HEK293 (cell line): ENCODE measurements around the gene TRMT1L.

Experiments used
- CTCF ChIA-PET: fragments of 350-600 bp; formaldehyde crosslinking; extraction: SDS; loops from one replicate; lab custom pipeline; 2021; ENCODE audit warnings: antibody characterized with exemption; lab: Yijun Ruan, JAX
- POLR2A ChIA-PET: fragments of 300-600 bp; formaldehyde crosslinking; extraction: SDS; loops from one replicate; lab custom pipeline; 2020; ENCODE audit warnings: antibody characterized with exemption, inconsistent platforms; lab: Yijun Ruan, JAX
- H3K27ac ChIP-seq: fragments of 200-500 bp; sonication (Bioruptor generic); 2 replicates; pipeline ENCODE4 v1.5.1; 2014; ENCODE audit warnings: low read depth, low read length, control low read depth, inconsistent platforms; ENCODE audit errors: extremely low read depth
- H3K36me3 ChIP-seq, 2 experiments: fragments of 200-500 bp in 1 of 2; sonication (Bioruptor generic) in 1 of 2; 1 replicate in 1 of 2; 2 replicates in 1 of 2; pipeline ENCODE4 v1.5.1; 2014 to 2017; ENCODE audit warnings: inconsistent platforms in 2 of 2, low read length in 2 of 2; ENCODE audit not compliant: control insufficient read depth in 2 of 2, insufficient read depth in 1 of 2
- H3K4me1 ChIP-seq: fragments of 200-500 bp; sonication (Bioruptor generic); 2 replicates; pipeline ENCODE4 v1.5.1; 2014; ENCODE audit warnings: mild to moderate bottlenecking, low read length, inconsistent platforms; ENCODE audit not compliant: control insufficient read depth, insufficient read depth
- H3K4me3 ChIP-seq: 2 replicates; pipeline ENCODE4 v1.5.1; 2011; ENCODE audit warnings: low read depth, mild to moderate bottlenecking, control low read depth, low read length, moderate library complexity
- H3K9me3 ChIP-seq: fragments of 200-500 bp; sonication (Bioruptor generic); 2 replicates; pipeline ENCODE4 v1.5.1; 2014; ENCODE audit warnings: low read depth, low read length, inconsistent platforms; ENCODE audit not compliant: control insufficient read depth, insufficient read depth
- BCL11A ChIP-seq: fragments of 450-650 bp; formaldehyde crosslinking; IDR thresholded peaks from 2 replicates; pipeline ENCODE4 v1.5.1; 2016; ENCODE audit warnings: low read depth, missing biosample characterization, missing genetic modification characterization
- FEZF1 ChIP-seq: fragments of 450-650 bp; formaldehyde crosslinking; IDR thresholded peaks from 2 replicates; pipeline ENCODE4 v1.5.1; 2016; ENCODE audit warnings: missing biosample characterization, missing genetic modification characterization
- GLI2 ChIP-seq: fragments of 450-650 bp; formaldehyde crosslinking; IDR thresholded peaks from 2 replicates; pipeline ENCODE4; 2017; ENCODE audit warnings: missing biosample characterization, missing genetic modification characterization, low read depth, borderline replicate concordance
- OVOL3 ChIP-seq: fragments of 450-650 bp; formaldehyde crosslinking; IDR thresholded peaks from 2 replicates; pipeline ENCODE4 v1.5.1; 2016; ENCODE audit warnings: missing biosample characterization, missing genetic modification characterization
- ZBTB44 ChIP-seq: fragments of 450-650 bp; IDR thresholded peaks from 2 replicates; pipeline ENCODE4 v1.5.1; 2018; ENCODE audit warnings: missing biosample characterization, mild to moderate bottlenecking, missing genetic modification characterization
- ZBTB48 ChIP-seq: fragments of 450-650 bp; formaldehyde crosslinking; IDR thresholded peaks from 2 replicates; pipeline ENCODE4 v1.5.1; 2016; ENCODE audit warnings: missing biosample characterization, missing genetic modification characterization
- ZNF146 ChIP-seq: fragments of 450-650 bp; formaldehyde crosslinking; IDR thresholded peaks from 2 replicates; pipeline ENCODE4 v1.5.1; 2016; ENCODE audit warnings: missing biosample characterization, missing genetic modification characterization
- ZNF155 ChIP-seq: fragments of 450-650 bp; formaldehyde crosslinking; IDR thresholded peaks from 2 replicates; pipeline ENCODE4 v1.5.1; 2016; ENCODE audit warnings: missing biosample characterization, missing genetic modification characterization
- ZNF184 ChIP-seq: fragments of 450-650 bp; IDR thresholded peaks from 2 replicates; pipeline ENCODE4 v1.5.1; 2018; ENCODE audit warnings: missing biosample characterization, mild to moderate bottlenecking, missing genetic modification characterization
- ZNF335 ChIP-seq: fragments of 450-650 bp; formaldehyde crosslinking; conservative IDR thresholded peaks from 2 replicates; pipeline ENCODE4 v1.5.1; 2016; ENCODE audit warnings: missing biosample characterization, missing genetic modification characterization
- ZNF37A ChIP-seq: fragments of 450-650 bp; IDR thresholded peaks from 2 replicates; pipeline ENCODE4 v1.5.1; 2018; ENCODE audit warnings: missing biosample characterization, missing genetic modification characterization
- ZNF48 ChIP-seq: fragments of 450-650 bp; formaldehyde crosslinking; IDR thresholded peaks from 2 replicates; pipeline ENCODE4 v1.5.1; 2016; ENCODE audit warnings: missing biosample characterization, missing genetic modification characterization
- ZNF488 ChIP-seq: fragments of 450-650 bp; formaldehyde crosslinking; IDR thresholded peaks from 2 replicates; pipeline ENCODE4 v1.5.1; 2016; ENCODE audit warnings: missing biosample characterization, missing genetic modification characterization
- ZNF561 ChIP-seq: fragments of 450-650 bp; IDR thresholded peaks from 2 replicates; pipeline ENCODE4 v1.5.1; 2018; ENCODE audit warnings: missing biosample characterization, missing genetic modification characterization, borderline replicate concordance
- ZNF571 ChIP-seq: fragments of 450-650 bp; formaldehyde crosslinking; IDR thresholded peaks from 2 replicates; pipeline ENCODE4 v1.5.0; 2017; ENCODE audit warnings: missing biosample characterization, missing genetic modification characterization
- ZNF600 ChIP-seq: fragments of 450-650 bp; formaldehyde crosslinking; IDR thresholded peaks from 2 replicates; pipeline ENCODE4 v1.5.1; 2016; ENCODE audit warnings: missing biosample characterization, missing genetic modification characterization
- ZNF623 ChIP-seq: fragments of 450-650 bp; formaldehyde crosslinking; IDR thresholded peaks from 2 replicates; pipeline ENCODE4 v1.5.1; 2016; ENCODE audit warnings: missing biosample characterization, missing genetic modification characterization
- ZNF658 ChIP-seq: fragments of 450-650 bp; formaldehyde crosslinking; IDR thresholded peaks from 2 replicates; pipeline ENCODE4; 2016; ENCODE audit warnings: missing biosample characterization, missing genetic modification characterization
- ZNF660 ChIP-seq: fragments of 450-650 bp; IDR thresholded peaks from 2 replicates; pipeline ENCODE4 v1.5.1; 2018; ENCODE audit warnings: missing biosample characterization, mild to moderate bottlenecking, missing genetic modification characterization
- ZSCAN30 ChIP-seq: fragments of 450-650 bp; IDR thresholded peaks from 2 replicates; pipeline ENCODE4 v1.5.1; 2018; ENCODE audit warnings: missing biosample characterization, mild to moderate bottlenecking, missing genetic modification characterization, moderate library complexity
- TF ChIP-seq, protein P1 (sequence below): fragments of 450-650 bp; formaldehyde crosslinking; IDR thresholded peaks from 2 replicates; pipeline ENCODE4 v1.5.1; 2016; ENCODE audit warnings: missing biosample characterization, missing genetic modification characterization
- TF ChIP-seq, protein P2 (sequence below): fragments of 450-650 bp; formaldehyde crosslinking; IDR thresholded peaks from 2 replicates; pipeline ENCODE4 v1.5.1; 2017; ENCODE audit warnings: missing biosample characterization, missing genetic modification characterization
- TF ChIP-seq, protein P3 (sequence below): fragments of 450-650 bp; formaldehyde crosslinking; conservative IDR thresholded peaks from 2 replicates; pipeline ENCODE4 v1.5.1; 2016; ENCODE audit warnings: low read depth, missing biosample characterization, missing genetic modification characterization

Gene TRMT1L

GRCh38 chr1:185158800-185159199, 2.0 kb upstream of the TRMT1L start:
- Histone ChIP-seq H3K27ac (no peak overlapping the region), H3K4me3 (no peak overlapping the region), H3K9me3 (no peaks in the 10 kb centered on the region), H3K4me1 (no peaks in the 10 kb centered on the region), H3K36me3 (no peaks in the 10 kb centered on the region)
- TF ChIP-seq ZNF571 (peak; percentile 57; the same call in 1 of the 2 replicates), ZNF623 (no peak), ZNF561 (tag by site-specific recombination) (0 out of 2 replicates have a peak, but pooled peaks have one; percentile 24), ZNF600 (tag by site-specific recombination) (0 out of 2 replicates have a peak, but pooled peaks have one; percentile 34), ZNF146 (tag by site-specific recombination) (no peak), ZNF660 (tag by site-specific recombination) (peak; percentile 83), ZBTB44 (peak; percentile 52; the same call in 1 of the 2 replicates), ZNF155 (no peak), ZNF184 (0 out of 2 replicates have a peak, but pooled peaks have one; percentile 56), ZNF37A (tag by site-specific recombination) (0 out of 2 replicates have a peak, but pooled peaks have one; percentile 13), BCL11A (tag by site-specific recombination) (no peak), ZNF658 (tag by site-specific recombination) (no peak), ZBTB48 (tag by site-specific recombination) (0 out of 2 replicates have a peak, but pooled peaks have one; percentile 30)
- TF ChIP-seq, protein P1, sequence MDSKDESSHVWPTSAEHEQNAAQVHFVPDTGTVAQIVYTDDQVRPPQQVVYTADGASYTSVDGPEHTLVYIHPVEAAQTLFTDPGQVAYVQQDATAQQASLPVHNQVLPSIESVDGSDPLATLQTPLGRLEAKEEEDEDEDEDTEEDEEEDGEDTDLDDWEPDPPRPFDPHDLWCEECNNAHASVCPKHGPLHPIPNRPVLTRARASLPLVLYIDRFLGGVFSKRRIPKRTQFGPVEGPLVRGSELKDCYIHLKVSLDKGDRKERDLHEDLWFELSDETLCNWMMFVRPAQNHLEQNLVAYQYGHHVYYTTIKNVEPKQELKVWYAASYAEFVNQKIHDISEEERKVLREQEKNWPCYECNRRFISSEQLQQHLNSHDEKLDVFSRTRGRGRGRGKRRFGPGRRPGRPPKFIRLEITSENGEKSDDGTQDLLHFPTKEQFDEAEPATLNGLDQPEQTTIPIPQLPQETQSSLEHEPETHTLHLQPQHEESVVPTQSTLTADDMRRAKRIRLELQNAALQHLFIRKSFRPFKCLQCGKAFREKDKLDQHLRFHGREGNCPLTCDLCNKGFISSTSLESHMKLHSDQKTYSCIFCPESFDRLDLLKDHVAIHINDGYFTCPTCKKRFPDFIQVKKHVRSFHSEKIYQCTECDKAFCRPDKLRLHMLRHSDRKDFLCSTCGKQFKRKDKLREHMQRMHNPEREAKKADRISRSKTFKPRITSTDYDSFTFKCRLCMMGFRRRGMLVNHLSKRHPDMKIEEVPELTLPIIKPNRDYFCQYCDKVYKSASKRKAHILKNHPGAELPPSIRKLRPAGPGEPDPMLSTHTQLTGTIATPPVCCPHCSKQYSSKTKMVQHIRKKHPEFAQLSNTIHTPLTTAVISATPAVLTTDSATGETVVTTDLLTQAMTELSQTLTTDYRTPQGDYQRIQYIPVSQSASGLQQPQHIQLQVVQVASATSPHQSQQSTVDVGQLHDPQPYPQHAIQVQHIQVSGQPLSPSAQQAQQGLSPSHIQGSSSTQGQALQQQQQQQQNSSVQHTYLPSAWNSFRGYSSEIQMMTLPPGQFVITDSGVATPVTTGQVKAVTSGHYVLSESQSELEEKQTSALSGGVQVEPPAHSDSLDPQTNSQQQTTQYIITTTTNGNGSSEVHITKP (tag by site-specific recombination) = peak; percentile 55; the same call in 1 of the 2 replicates
- TF ChIP-seq, protein P2, sequence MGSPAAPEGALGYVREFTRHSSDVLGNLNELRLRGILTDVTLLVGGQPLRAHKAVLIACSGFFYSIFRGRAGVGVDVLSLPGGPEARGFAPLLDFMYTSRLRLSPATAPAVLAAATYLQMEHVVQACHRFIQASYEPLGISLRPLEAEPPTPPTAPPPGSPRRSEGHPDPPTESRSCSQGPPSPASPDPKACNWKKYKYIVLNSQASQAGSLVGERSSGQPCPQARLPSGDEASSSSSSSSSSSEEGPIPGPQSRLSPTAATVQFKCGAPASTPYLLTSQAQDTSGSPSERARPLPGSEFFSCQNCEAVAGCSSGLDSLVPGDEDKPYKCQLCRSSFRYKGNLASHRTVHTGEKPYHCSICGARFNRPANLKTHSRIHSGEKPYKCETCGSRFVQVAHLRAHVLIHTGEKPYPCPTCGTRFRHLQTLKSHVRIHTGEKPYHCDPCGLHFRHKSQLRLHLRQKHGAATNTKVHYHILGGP (tag by site-specific recombination) = peak; percentile 66
- ChIA-PET CTCF (interaction anchor here (0.6 to 6.2 kb wide), 5 partner anchors 11 to 537 kb away, joined by 3 to 64 read pairs (median 3); no protein-coding TSS in a partner anchor), POLR2A (interaction anchor here (0.6 kb wide), 1 partner anchor 118 kb away, joined by 3 read pairs; no protein-coding TSS in a partner anchor)

GRCh38 chr1:185157599-185158412, 1.1 kb upstream of the TRMT1L start:
- POLR2A ChIA-PET = interaction anchor here (1.0 to 1.6 kb wide), 3 partner anchors 13 to 402 kb away, joined by 3 to 8 read pairs (median 4); no protein-coding TSS in a partner anchor
- Histone ChIP-seq H3K36me3 (no peaks in the 10 kb centered on the region), H3K4me3 (peak overlapping the region; percentile 67), H3K27ac (peak overlapping the region; percentile 55; the same call in 1 of the 2 replicates), H3K9me3 (no peaks in the 10 kb centered on the region), H3K4me1 (no peaks in the 10 kb centered on the region)
- CTCF ChIA-PET = interaction anchor here (0.7 to 6.2 kb wide), 5 partner anchors 10 to 523 kb away, joined by 3 to 64 read pairs (median 3); no protein-coding TSS in a partner anchor
- TF ChIP-seq ZNF335 (tag by site-specific recombination) (peak; percentile 93), OVOL3 (tag by site-specific recombination) (no peak), FEZF1 (tag by site-specific recombination) (peak; percentile 54), ZSCAN30 (tag by site-specific recombination) (0 out of 2 replicates have a peak, but pooled peaks have one; percentile 10), ZNF48 (no peak), ZNF488 (tag by site-specific recombination) (0 out of 2 replicates have a peak, but pooled peaks have one; percentile 21), GLI2 (tag by site-specific recombination) (peak; percentile 41; the same call in 1 of the 2 replicates)
- TF ChIP-seq, protein P3, sequence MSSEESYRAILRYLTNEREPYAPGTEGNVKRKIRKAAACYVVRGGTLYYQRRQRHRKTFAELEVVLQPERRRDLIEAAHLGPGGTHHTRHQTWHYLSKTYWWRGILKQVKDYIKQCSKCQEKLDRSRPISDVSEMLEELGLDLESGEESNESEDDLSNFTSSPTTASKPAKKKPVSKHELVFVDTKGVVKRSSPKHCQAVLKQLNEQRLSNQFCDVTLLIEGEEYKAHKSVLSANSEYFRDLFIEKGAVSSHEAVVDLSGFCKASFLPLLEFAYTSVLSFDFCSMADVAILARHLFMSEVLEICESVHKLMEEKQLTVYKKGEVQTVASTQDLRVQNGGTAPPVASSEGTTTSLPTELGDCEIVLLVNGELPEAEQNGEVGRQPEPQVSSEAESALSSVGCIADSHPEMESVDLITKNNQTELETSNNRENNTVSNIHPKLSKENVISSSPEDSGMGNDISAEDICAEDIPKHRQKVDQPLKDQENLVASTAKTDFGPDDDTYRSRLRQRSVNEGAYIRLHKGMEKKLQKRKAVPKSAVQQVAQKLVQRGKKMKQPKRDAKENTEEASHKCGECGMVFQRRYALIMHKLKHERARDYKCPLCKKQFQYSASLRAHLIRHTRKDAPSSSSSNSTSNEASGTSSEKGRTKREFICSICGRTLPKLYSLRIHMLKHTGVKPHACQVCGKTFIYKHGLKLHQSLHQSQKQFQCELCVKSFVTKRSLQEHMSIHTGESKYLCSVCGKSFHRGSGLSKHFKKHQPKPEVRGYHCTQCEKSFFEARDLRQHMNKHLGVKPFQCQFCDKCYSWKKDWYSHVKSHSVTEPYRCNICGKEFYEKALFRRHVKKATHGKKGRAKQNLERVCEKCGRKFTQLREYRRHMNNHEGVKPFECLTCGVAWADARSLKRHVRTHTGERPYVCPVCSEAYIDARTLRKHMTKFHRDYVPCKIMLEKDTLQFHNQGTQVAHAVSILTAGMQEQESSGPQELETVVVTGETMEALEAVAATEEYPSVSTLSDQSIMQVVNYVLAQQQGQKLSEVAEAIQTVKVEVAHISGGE (tag by site-specific recombination) = peak; percentile 37; the same call in 1 of the 2 replicates
